GM20431 (cell line): ENCODE results near the gene PITPNM3.

Experiments used
- in situ Hi-C: fragments of 300-500 bp; cut with MseI, MboI; formaldehyde crosslinking; loops from one replicate; pipeline ENCODE4 v1.15.0; 2020; ENCODE audit warnings: low sequenced_read_pairs; ENCODE audit not compliant: unreplicated experiment

PITPNM3 gene

GRCh38 chr17:6470146-6470718 is 86.1 kb downstream of the PITPNM3 start:
- in situ Hi-C loops: no loop called here

GRCh38 chr17:6468051-6468790 is 88.1 kb downstream of the PITPNM3 start:
- in situ Hi-C loops: no loop called here

DNA sequence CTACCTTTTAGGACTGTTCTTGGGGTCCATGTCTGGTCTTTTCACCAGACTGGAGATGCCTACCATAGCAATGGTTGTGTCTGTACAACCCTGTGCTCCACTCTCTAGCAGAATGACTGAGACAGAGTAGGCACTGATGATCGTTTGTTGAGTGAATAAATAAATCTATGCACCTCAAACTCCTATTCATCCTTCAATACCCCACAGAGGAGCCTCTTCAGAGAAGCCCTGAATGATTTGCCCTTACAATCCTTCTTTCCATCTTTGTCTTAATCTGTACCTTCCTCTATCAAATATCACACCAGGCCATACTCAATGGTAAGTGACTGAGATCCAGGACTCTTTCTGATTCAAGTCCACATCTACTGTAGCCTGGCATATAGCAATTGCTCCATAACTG is 88.8 kb downstream of the PITPNM3 start:
- in situ Hi-C loops: no loop called here

DNA sequence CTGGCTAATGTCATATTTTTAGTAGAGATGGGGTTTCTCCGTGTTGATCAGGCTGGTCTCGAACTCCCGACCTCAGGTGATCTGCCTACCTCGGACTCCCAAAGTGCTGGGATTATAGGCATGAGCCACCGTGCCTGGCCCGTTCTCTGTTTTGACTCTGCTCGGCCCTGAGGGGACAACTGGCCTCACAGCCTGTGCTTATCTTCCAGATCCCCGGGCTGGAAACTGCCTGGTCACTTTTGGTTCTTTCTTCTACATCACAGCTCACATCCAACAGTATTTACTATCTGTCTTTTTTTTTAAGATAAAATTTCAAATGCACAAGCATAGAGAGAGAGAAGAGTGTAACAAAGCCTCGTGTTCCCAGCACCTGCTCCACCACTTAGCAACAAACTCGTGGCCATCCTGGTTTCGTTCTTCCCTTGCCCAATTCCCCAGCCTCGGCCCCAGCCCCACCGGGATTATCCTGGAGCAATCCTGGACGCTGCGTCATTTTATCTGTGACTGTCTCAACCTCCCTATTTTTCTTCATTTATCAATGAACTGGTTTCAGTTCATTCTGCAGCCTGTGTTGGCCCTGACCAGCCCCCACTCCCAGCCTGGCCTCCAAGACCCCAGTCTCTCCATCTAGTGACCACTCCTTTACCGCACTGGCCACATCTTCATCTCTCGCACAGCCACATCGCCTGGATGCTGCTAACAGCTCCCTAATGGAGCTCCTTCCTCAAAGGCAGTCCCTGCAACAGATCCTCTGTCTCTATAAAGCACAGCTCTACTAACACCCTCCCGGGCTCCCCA is 91.0 kb downstream of the PITPNM3 start:
- in situ Hi-C loops: no loop called here

DNA sequence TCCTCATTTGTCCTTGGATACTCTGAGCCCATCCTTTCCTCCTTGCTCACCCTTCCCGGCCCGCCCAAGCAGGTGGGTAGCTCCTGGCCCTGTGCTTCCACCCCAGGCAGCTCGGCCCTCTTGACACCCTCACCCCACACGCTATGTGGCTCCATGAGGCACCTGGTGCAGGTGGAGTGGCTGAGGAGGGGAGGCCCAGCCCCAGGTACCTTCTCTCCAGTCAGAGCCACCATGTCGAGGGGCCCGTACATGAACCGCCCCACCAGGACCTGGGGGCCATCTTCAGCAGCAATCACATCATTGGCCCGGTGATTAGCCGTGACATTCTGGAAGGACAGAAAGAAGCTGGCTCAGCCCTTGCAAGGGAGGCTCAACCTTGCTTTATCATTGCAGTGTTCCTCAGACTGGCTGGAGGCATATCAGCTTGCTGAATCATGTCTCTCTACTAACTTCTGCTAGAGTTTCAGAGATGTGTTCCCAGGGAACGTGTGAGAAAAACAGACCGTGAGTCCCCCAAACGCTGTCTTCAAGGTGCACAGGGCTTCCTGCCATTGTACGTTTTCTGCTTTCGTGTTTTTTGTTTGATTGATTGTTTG is 91.8 kb downstream of the PITPNM3 start:
- in situ Hi-C loops: no loop called here

DNA sequence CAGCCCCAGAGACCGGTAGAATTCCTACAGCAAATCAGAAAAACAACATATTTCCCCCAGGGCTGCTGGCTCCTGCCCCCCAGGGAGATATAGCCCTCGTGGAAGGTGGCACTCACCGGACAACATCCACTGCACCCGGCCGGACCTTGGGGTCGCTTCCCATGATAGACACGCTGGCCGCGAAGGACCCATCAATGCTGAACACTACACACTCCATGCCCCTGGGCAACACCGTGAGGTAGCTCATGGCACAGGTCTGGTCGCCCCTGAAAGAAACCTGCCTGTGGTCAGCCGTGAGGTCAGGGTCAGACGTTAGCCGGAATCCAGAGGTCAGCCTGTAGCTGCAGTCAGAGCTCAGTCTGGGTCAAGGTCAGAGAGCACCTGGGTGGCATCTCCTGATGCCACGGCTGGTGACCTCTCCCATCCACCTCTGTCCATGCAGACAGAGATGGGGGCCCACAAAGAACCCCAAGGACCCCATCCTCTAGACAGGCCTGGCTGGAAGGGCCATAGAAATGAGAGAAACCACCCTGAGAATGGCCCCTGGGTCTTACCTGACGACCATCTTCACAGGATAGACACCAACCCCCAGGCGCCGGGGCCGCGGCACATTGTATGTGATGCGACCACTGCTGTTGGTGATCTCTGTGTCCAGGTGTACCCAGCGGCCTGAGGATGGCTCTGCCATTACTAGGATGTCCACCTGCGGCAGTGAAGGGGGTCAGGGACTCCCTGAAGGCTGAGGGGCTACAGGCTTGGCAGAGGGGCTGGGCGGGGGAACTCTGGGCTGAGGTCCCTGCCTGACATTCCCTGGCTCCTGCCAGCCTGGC is 92.5 kb downstream of the PITPNM3 start:
- in situ Hi-C loops: no loop called here

GRCh38 chr17:6462692-6463091 is 93.7 kb downstream of the PITPNM3 start:
- in situ Hi-C loops: no loop called here

GRCh38 chr17:6461792-6462524 is 94.4 kb downstream of the PITPNM3 start:
- in situ Hi-C loops: no loop called here

DNA sequence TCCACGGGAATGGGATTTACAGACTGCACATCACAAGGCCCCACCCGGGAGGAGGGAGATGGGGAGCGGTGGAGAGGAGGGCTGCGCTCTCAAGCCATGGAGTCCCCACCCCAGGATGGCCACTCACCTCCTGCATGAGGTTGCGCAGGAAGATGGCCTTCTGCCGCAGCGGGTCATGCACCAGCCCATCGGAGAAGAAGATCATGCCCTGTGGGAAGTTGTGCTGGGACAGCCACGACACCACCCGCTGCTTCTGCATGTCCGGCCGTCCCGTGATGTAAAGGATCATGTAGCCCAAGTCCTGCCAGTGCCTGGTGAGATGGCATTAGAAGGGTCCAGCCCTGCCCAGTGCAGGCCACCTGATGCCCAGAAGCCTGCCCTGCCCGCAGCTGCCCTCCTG is 95.1 kb downstream of the PITPNM3 start:
- in situ Hi-C loops: no loop called here

GRCh38 chr17:6460531-6461161 is 95.7 kb downstream of the PITPNM3 start:
- in situ Hi-C loops: no loop called here

DNA sequence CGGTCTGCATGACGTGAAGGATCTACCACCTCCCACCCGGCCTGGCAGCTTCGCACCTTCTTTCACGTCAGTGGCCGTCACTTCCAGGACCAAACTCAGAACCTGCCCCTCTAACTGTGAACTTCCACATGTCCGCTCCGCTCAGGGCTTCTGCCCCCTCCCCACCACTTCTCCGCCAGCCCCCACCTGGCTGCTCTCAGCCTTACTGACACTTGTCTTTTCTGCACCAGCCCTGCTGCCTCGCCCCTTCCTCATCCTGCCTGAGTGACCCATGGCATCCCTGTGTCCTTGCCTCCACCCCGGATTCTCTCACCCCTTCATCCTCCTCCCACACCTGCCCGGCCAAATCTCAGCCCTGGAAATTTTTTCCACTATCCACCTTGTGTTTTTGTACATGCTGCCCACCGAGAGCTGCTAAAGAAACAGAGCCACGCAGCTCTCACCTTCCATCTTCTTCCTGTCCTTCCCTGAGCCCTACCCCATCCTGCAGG is 97.8 kb downstream of the PITPNM3 start:
- in situ Hi-C loops: no loop called here

DNA sequence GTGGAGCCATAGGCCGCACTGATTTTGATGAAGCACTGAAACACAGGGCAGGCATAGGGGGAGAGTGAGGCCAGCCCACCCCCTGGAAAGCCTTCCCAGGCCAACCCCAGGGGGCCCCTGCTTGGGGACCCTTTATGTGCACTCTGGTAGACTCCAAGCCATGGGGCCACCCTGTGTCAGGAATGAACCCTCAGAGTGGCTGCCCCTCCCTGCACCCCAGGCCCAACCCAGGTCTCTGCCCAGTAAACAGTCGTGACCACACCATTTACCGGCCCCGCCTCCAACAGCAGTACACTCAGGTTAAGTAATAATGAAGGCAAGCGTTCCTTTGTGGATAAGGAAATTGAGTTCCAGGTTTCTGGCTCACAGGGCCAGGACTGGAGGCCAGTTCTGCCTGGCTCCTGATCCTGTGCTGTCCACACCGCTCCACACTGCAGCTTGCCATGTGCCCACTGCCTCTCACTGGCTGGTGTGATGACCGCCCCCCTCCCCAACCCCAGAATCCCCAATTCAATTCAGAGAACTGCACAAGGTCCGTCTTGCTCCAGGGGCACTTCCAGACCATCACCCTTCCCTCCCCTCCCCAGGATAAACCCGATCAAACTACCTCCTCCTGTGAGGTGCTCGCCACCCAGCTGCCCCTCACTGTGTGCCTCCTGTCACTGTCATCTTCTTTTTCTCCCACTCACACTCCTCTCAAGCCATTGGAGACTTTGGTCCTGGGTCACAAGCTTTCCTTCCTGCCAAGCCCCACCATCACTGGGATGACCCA is 98.5 kb downstream of the PITPNM3 start:
- in situ Hi-C loops: no loop called here

DNA sequence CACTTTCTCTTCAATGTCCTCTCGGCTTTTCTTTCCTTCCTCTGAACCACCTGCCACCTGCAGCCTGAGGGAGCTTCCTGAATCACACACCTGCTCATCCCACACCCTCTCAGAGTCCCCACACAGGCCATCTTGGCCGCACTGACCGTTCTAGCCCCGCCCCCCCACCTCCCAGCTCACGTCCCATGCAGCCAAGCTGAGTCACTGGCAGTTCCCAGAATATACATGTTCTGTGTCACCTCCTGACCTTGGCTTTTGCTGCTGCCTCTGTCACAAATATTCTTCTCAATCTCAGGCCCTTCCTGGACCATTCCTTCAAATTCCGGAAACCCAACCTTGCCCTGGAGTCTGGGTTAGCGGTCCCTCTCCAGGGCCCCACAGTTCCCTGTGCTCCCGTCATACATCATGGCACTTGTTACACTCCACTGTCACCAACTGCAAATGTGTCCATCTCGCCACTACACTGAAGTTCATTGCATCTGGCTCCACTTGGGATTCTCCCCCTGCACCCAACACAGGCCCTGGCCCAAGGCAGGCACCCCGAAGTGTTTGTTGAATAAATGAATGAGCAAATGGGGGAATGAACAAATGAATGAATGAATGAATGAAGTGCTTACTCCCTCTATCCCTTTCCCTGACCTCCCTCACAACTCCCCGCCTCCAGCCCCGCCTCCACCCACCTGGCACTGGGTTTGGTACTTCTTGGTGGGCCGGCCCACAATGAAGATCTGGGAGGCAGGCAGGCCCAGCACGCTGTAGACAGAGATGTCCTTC is 99.3 kb downstream of the PITPNM3 start:
- in situ Hi-C loops: no loop called here

DNA sequence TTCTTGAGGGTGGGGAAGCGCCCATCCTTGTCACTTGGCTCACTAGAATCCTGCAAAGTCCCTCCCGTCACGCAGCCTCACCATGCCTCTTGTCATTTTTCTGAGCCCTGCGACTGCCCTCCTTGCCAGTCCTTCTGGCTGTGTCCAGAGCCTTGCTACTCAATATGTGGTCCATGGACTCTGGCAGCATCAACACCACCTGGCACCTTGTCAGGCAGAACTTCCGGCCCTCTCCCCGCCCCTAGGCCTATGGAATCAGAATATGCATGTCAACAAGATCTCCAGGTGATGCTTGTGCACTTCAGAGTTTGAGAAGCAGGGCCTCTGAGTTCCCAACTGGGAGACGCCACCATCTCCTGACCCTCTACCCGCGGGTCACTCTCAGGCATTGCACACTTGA is 100.0 kb downstream of the PITPNM3 start:
- in situ Hi-C loops: no loop called here

GRCh38 chr17:6455321-6455705 is 101.0 kb downstream of the PITPNM3 start:
- in situ Hi-C loops: no loop called here

GRCh38 chr17:6454495-6455320 is 101.6 kb downstream of the PITPNM3 start:
- in situ Hi-C loops: no loop called here
